ENCODE measurements around the gene FOXN1. TPM values are rescaled to one million over a fixed set of nuclear protein-coding genes. Genes with fewer than 3 reads are reported as not detected.

Gene FOXN1
- polyA plus RNA-seq, 1 of the 3 experiments (the other 2 are of a cell fraction), result not detected

DNA sequence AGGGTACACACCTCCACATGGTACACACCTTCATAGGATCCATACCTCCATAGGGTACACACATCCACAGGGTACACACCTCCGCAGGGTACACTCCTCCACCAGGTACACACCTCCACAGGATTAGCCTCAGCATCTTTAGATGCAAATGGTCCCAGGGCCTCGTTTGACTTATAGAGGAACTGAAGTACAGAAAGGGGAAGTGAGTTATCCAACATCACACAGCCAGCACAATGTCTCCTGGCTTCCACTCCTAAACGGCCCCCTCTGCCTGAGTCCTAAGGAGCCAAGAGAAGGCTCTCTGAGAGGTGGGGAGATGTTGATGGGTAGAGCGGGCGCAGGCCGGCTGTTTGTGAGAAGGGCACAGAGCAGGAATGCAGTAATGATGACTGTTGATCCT lies 12.0 kb downstream of the FOXN1 start:
- H3K79me2 ChIP-seq (ENCODE audit: insufficient read depth), result no peaks in the 10 kb centered on the region
- no peak overlapping the region for H3K4me3 ChIP-seq (ENCODE audit: low read depth in 2 of 2, low read length in 1 of 2)
- ChIA-PET CTCF (no interaction called here), POLR2A (no interaction called here)
- no peak overlapping the region for H2AFZ ChIP-seq (ENCODE audit: low read depth)
- no peaks in the 10 kb centered on the region for H3K36me3 ChIP-seq (replicated peaks in 1 of 2; ENCODE audit: control insufficient read depth in 1 of 2, insufficient read depth in 2 of 2, low read length in 1 of 2)
- 48% methylated on average over 6 of the region's 6 CpGs for WGBS (ENCODE audit: low lambda C conversion rate)
- no peaks in the 10 kb centered on the region for H3F3A ChIP-seq (replicated peaks; ENCODE audit: insufficient read depth)
- peaks cover 18% of the 10 kb centered on the region for H3K27me3 ChIP-seq (ENCODE audit: insufficient read depth)
- no peak for DNase-seq
- H3K27ac ChIP-seq (ENCODE audit: low read depth in 2 of 2, low read length in 1 of 2), result no peak overlapping the region
- H3K9me3 ChIP-seq, result no peaks in the 10 kb centered on the region
- H3K4me2 ChIP-seq, result no peak overlapping the region
- H4K20me1 ChIP-seq (ENCODE audit: insufficient read depth), result no peaks in the 10 kb centered on the region
- TF ChIP-seq GABPA (IDR thresholded peaks at IDR 0.05; ENCODE audit: low read depth), result no peak
- no peak for TF ChIP-seq FOXJ3 (CRISPR knock-in tag; IDR thresholded peaks at IDR 0.05)
- TF ChIP-seq, protein P1, sequence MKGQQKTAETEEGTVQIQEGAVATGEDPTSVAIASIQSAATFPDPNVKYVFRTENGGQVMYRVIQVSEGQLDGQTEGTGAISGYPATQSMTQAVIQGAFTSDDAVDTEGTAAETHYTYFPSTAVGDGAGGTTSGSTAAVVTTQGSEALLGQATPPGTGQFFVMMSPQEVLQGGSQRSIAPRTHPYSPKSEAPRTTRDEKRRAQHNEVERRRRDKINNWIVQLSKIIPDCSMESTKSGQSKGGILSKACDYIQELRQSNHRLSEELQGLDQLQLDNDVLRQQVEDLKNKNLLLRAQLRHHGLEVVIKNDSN (IDR thresholded peaks at IDR 0.05; ENCODE audit: borderline replicate concordance, low read depth), result no peak
- no peak for TF ChIP-seq SMC3 (IDR thresholded peaks at IDR 0.05; ENCODE audit: low read depth, low read length)
- TF ChIP-seq TAF1 (IDR thresholded peaks at IDR 0.05; ENCODE audit: borderline replicate concordance, low read depth, low read length), result no peak
- TF ChIP-seq CHD2 (IDR thresholded peaks at IDR 0.05; ENCODE audit: low read length, partially characterized antibody), result no peak
- no peak for TF ChIP-seq POLR2AphosphoS5 (IDR thresholded peaks at IDR 0.05; ENCODE audit: low read depth, low read length)
- TF ChIP-seq, protein P2, sequence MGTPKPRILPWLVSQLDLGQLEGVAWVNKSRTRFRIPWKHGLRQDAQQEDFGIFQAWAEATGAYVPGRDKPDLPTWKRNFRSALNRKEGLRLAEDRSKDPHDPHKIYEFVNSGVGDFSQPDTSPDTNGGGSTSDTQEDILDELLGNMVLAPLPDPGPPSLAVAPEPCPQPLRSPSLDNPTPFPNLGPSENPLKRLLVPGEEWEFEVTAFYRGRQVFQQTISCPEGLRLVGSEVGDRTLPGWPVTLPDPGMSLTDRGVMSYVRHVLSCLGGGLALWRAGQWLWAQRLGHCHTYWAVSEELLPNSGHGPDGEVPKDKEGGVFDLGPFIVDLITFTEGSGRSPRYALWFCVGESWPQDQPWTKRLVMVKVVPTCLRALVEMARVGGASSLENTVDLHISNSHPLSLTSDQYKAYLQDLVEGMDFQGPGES (IDR thresholded peaks at IDR 0.05; ENCODE audit: low read depth, low read length), result no peak
- no peak for TF ChIP-seq FOSL2 (IDR thresholded peaks at IDR 0.05; ENCODE audit: borderline replicate concordance, low read depth)
- no peak overlapping the region for H3K9ac ChIP-seq
- H3K9me2 ChIP-seq, result no peaks in the 10 kb centered on the region
- H3K4me1 ChIP-seq (ENCODE audit: control insufficient read depth in 1 of 2, insufficient read depth in 2 of 2, low read depth in 1 of 2, low read length in 1 of 2), result no peaks in the 10 kb centered on the region

DNA sequence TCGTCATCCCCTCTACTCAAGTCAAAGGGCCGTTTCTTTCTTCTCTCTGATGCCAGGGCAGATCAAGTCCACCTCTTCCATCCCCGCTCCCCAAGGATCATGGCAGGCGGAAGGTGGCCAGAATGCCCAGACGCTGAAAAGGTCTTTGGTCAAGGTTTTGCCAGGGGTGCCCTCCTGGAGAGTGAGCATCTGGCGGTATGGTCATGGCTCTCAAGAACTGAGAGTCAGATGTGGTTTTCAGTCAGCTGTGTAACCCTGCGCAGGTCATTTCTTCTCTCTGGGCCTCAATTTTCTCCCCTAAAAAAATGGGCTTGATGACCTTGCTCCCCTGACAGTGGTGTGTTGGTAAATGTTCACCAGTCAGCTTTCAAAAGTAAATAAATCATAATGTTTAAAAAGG lies 12.4 kb downstream of the FOXN1 start:
- Histone ChIP-seq H3K27me3 (ENCODE audit: insufficient read depth) (peaks cover 14% of the 10 kb centered on the region), H3F3A (replicated peaks; ENCODE audit: insufficient read depth) (no peaks in the 10 kb centered on the region), H2AFZ (ENCODE audit: low read depth) (no peak overlapping the region), H3K9me2 (no peaks in the 10 kb centered on the region), H3K4me2 (no peak overlapping the region), H4K20me1 (ENCODE audit: insufficient read depth) (no peaks in the 10 kb centered on the region), H3K36me3 (replicated peaks in 1 of 2; ENCODE audit: control insufficient read depth in 1 of 2, insufficient read depth in 2 of 2, low read length in 1 of 2) (no peaks in the 10 kb centered on the region), H3K27ac (ENCODE audit: low read depth in 2 of 2, low read length in 1 of 2) (no peak overlapping the region), H3K9me3 (no peaks in the 10 kb centered on the region), H3K79me2 (ENCODE audit: insufficient read depth) (no peaks in the 10 kb centered on the region), H3K4me1 (ENCODE audit: control insufficient read depth in 1 of 2, insufficient read depth in 2 of 2, low read depth in 1 of 2, low read length in 1 of 2) (no peaks in the 10 kb centered on the region), H3K4me3 (ENCODE audit: low read depth in 2 of 2, low read length in 1 of 2) (no peak overlapping the region), H3K9ac (no peak overlapping the region)
- 66% methylated on average over 7 of the region's 7 CpGs for WGBS (ENCODE audit: low lambda C conversion rate)
- CTCF ChIA-PET, result no interaction called here
- no peak for DNase-seq
- POLR2A ChIA-PET, result no interaction called here
- no peak for TF ChIP-seq RCOR1 (IDR thresholded peaks at IDR 0.05; ENCODE audit: low read length)
- TF ChIP-seq FOSL2 (IDR thresholded peaks at IDR 0.05; ENCODE audit: borderline replicate concordance, low read depth), result no peak
- no peak for TF ChIP-seq RFX5 (IDR thresholded peaks at IDR 0.05; ENCODE audit: low read length)
- TF ChIP-seq CHD2 (IDR thresholded peaks at IDR 0.05; ENCODE audit: low read length, partially characterized antibody), result no peak
- no peak for TF ChIP-seq SIN3A (IDR thresholded peaks at IDR 0.05; ENCODE audit: borderline replicate concordance, low read depth, low read length)
- TF ChIP-seq EP300 (IDR thresholded peaks at IDR 0.05; ENCODE audit: borderline replicate concordance in 1 of 2, low read depth in 1 of 2, low read length in 1 of 2), result no peak
- no peak for TF ChIP-seq NFIC (IDR thresholded peaks at IDR 0.05; ENCODE audit: borderline replicate concordance)
- TF ChIP-seq MEF2A (IDR thresholded peaks at IDR 0.05; ENCODE audit: borderline replicate concordance, low read depth), result no peak
- no peak for TF ChIP-seq RXRA (IDR thresholded peaks at IDR 0.05; ENCODE audit: borderline replicate concordance, low read depth)
- no peak for TF ChIP-seq GATA2 (CRISPR knock-in tag; IDR thresholded peaks at IDR 0.05)
- TF ChIP-seq FOXM1 (IDR thresholded peaks at IDR 0.05; ENCODE audit: low read depth), result no peak
